Measurements from ENCODE around the gene RFX8.
"Not testable (repeated sequence)": the region's sequence is repeated elsewhere in the genome, so short reads cannot be mapped to it uniquely, and the experiment has no call there.

Gene RFX8

DNA sequence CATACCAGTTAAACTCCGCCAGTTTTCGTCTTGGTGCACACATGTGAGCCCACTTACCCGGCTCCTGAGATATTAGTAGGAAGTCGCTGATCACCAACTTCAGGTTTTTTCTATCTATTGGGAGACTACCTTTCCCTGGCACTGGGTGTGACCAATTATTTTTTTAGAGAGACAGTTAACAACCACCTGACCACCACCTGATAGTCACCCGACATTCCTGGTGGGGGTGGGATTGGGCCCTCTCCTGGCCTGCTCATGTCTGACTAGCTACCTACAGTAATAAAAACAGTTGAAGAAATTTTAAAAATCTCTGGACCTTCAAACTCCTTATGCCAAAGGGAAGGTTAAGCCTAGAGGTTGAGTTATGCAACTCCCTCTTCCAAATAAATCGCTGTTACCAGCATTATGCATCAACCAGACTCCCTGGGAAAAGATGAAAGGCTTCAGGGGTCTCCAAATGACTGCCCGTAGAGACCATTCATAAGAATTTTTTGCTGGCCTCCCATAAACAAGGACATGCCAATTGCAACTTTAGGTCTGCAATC lies 115.4 kb downstream of the RFX8 start:
- Mint-ChIP-seq H3K27me3 (peaks cover 2 to 10% of the 10 kb centered on the region in 2 donors), H3K4me3 (no peak overlapping the region), H3K9me3 (no peaks in the 10 kb centered on the region), H3K27ac (no peak overlapping the region), H3K4me1 (peaks cover 12 to 19% of the 10 kb centered on the region in 2 donors), H3K36me3 (no peaks in the 10 kb centered on the region)
- DNase-seq: no peak
- no peak for ATAC-seq (replicated peaks)

DNA sequence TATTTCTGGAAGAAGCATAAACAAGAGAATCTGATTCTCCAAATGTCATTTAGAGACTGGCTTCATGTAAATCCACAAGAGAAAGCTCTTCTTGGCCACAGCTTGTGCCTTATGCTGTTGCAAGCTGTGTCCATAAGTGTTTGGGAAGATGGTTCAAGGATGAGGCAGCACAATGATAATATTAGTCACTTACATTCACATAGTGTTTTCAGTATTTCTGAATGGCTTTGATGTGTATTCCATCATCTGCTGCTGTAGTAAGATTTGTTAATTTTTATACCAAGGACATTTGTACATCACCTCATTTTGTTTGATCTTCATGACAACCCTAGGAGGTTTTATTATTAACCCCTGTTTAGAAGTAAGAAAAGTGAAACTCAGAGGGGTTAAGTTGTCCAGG lies 117.5 kb downstream of the RFX8 start:
- ATAC-seq (replicated peaks) (no peak), DNase-seq (no peak)
- Mint-ChIP-seq H3K4me1 (peaks cover 10 to 15% of the 10 kb centered on the region in 2 donors), H3K9me3 (no peaks in the 10 kb centered on the region), H3K36me3 (no peaks in the 10 kb centered on the region), H3K4me3 (no peak overlapping the region), H3K27ac (no peak overlapping the region), H3K27me3 (peaks cover 0 to 6% of the 10 kb centered on the region in 2 donors)

DNA sequence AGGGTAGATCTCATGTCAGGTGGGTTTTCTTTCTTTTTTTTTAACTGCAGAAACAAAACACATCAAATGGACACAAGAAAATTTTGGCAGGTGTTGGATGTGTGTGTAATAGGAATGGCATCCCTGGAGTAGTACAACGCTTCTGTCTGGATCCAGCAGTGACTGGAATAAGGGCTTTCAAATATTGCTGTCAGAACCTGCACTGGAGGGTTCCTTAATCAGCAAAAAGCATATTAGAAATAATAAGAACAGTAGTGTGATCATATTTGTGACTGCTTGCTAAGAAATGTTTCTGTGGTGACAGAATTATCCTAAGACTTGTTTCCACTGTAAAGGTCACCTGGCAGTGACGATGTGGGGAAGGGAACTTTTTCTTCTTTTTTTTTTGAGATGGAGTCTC lies 118.4 kb downstream of the RFX8 start:
- DNase-seq (no peak), ATAC-seq (replicated peaks) (no peak)
- Mint-ChIP-seq H3K4me3 (no peak overlapping the region), H3K27ac (no peak overlapping the region), H3K4me1 (peaks cover 5 to 6% of the 10 kb centered on the region in 2 donors), H3K27me3 (peaks cover 0 to 6% of the 10 kb centered on the region in 2 donors), H3K36me3 (no peaks in the 10 kb centered on the region), H3K9me3 (no peaks in the 10 kb centered on the region)

DNA sequence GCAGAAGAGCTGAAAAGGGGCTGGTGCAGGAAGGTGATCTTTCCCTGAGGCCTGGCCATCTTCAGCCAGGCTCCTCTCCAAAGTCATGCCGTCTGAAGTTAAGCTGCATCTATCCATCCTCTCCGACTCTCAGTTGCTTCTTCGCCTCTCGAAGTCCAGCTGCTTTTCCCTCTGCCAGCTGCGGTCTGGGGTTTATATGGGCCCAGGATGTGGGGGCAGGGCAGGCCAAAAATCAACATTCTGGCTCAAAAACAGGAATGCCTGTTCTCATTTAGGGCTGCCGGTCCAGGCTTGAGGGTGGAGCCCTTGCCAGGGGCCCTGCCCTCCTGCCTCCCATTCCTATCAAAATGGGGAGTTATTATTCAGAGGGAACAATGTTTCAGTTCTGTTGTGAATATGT lies 118.9 kb downstream of the RFX8 start:
- no peak for ATAC-seq (replicated peaks)
- H3K36me3 Mint-ChIP-seq: no peaks in the 10 kb centered on the region
- H3K4me3 Mint-ChIP-seq: no peak overlapping the region
- H3K27me3 Mint-ChIP-seq: peaks cover 0 to 6% of the 10 kb centered on the region in 2 donors
- H3K4me1 Mint-ChIP-seq: peaks cover 0 to 2% of the 10 kb centered on the region in 2 donors
- DNase-seq: no peak
- no peak overlapping the region for H3K27ac Mint-ChIP-seq
- H3K9me3 Mint-ChIP-seq: no peaks in the 10 kb centered on the region

DNA sequence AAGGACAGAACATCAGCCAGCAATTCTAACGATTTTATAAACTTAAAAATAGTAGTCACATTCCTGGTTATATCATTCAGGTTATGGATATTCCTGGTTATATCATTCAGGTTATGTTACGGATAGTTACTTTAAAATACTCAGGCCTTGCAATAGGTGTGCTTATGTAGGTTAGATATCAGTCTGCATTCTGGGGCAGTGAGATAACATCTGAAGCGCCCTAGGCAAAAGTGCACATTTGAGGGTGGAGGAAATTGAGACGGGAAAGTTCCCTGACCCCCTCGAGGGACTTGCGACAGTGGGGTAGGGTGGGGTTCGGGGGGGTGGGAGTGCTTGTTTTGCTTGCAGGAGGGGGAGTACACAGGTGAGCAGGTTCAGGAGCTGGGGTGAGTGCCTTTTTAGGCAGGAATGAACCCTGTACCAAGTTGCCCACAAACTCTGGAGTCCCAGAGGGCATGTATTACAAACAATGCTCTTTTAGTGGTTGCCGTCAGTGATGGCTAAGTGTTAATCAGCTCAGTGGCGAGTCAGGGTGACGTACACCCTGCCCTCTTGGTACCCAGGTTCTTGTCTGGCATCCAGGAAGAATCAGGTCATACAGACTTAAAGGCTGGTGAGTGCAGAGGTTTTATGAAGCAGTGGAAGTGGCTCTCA lies 119.4 kb downstream of the RFX8 start:
- Mint-ChIP-seq H3K4me3 (no peak overlapping the region), H3K36me3 (no peaks in the 10 kb centered on the region), H3K4me1 (no peaks in the 10 kb centered on the region), H3K9me3 (no peaks in the 10 kb centered on the region), H3K27ac (no peak overlapping the region), H3K27me3 (peaks cover 0 to 6% of the 10 kb centered on the region in 2 donors)
- DNase-seq (no peak), ATAC-seq (replicated peaks) (no peak)

DNA sequence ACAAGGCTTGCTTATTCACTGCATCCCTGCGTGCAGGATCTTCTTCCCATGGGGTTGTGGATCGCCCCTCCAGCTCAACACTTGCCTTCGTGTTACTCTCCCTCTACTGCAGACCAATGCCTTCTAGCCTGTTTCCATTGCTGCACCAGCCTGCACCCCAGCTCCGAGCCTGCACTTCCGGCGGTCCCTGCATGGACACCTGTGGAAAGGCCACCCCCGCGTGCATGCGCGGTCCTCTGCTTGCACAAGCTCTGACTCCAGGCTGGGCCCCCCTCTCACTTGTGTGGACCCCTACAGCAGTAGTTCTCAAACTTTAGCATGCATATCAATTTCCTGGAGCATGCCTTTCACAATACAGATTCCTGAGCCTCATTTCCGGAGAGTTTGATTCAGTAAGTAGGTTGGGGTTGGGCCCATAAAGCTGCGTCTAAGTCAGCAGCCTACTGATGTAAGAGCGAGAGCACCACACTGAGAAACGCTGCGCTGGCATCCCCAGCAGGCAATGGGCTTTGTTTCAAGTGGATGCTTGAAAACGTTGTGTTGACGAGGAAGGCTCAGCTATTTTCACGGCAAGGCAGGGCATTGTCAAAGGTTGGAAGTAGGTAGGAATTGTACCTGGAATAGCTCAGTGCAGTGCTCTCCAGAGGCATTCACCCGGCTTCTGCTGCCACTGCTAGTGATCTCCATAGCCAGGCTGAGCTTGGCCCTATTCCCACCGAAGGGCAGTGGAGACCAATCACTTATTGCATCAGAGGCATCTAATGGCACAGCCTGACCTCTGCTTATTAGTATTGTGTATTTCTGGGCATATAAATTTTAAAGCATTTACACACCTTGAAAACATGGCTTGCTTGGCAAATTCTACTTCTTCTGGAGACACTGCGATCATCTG lies 120.2 kb downstream of the RFX8 start:
- no peak overlapping the region for H3K27ac Mint-ChIP-seq
- ATAC-seq (replicated peaks) (no peak), DNase-seq (no peak)
- H3K4me1 Mint-ChIP-seq: peaks cover 0 to 2% of the 10 kb centered on the region in 2 donors
- H3K27me3 Mint-ChIP-seq: peaks cover 0 to 6% of the 10 kb centered on the region in 2 donors
- H3K4me3 Mint-ChIP-seq: no peak overlapping the region
- H3K9me3 Mint-ChIP-seq: no peaks in the 10 kb centered on the region
- H3K36me3 Mint-ChIP-seq: no peaks in the 10 kb centered on the region

DNA sequence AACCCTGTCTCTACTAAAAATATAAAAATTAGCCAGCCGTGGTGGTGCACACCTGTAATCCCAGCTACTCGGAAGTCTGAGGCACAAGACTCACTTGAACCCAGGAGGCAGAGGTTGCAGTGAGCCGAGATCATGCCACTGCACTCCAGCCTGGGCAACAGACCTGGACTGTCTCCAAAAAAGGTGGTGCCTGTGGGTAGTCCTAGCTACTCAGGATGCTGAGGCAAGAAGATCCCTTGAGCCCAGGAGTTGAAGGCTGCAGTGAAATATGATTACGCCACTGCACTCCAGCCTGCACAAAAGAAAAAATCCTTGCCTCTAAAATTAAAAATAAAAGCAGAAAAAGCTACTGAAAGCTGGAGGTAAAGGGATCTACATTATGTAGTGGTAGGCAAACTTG lies 122.3 kb downstream of the RFX8 start:
- DNase-seq; H3K9me3 Mint-ChIP-seq; H3K4me3 Mint-ChIP-seq; ATAC-seq (replicated peaks); H3K27ac Mint-ChIP-seq; H3K4me1 Mint-ChIP-seq; H3K36me3 Mint-ChIP-seq; H3K27me3 Mint-ChIP-seq: not testable (repeated sequence)

DNA sequence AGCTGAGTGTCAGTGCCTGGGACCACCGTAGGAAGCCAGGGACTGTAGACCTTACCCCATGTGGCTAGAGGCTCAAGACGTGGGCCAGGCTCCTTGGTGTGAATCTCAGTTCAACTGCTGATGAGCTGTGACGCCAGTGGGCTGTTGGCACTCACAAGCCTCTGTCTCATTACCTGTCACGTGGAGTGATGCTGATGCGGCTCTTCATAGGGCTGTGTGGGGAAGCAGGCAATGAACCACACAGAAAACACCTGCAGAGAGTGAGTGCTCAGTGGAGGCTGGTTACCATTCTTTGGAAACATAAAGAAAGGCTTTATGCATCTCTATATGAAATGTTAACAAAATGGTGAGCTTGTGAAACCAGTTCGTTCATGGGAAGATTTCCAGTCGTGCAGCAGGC lies 123.7 kb downstream of the RFX8 start:
- no peaks in the 10 kb centered on the region for H3K9me3 Mint-ChIP-seq
- no peak for ATAC-seq (replicated peaks)
- peaks cover 0 to 2% of the 10 kb centered on the region in 2 donors for H3K4me1 Mint-ChIP-seq

DNA sequence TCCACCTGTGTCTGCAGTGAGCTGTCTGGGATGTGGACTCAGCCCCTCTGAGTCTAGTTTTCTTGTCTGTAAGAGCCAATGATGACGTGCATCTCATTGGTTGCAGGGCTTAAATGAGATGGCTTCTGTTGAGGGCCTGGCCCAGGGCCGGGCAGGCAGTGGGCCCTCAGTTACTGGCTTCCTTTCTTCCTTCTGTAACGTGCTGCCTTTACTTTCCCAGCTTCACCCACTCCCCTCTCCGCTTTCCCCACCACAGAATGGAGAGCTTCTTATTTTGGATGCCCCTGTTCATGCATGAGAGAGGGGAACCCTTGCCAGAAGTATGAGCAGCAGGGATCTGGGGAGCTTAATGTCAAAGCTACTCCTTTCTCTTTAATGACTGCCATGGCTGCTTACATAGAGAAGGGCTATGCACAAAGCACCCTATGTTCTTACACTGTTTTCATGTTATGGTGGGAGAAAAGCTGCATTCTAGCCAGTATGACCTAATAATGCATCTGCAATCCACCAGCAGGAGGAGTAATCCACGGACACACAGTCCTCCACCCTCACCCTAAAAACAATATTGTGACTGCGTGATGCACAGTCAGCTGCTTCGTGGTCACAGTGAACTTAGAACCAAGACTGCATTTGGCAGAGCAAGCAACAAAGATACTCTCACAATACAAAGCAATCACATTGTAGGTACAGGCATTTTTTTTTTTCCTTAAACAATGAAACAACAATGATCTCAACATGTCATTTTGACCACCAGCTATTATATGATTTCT lies 124.8 kb downstream of the RFX8 start:
- Mint-ChIP-seq H3K27ac (no peak overlapping the region), H3K4me1 (peaks cover 0 to 2% of the 10 kb centered on the region in 2 donors), H3K36me3 (no peaks in the 10 kb centered on the region), H3K27me3 (peaks cover 0 to 6% of the 10 kb centered on the region in 2 donors), H3K4me3 (no peak overlapping the region), H3K9me3 (no peaks in the 10 kb centered on the region)
- ATAC-seq (replicated peaks): no peak
- no peak for DNase-seq

More for the DNA sequence above, 123.7 kb downstream of the RFX8 start:
- H3K4me3 Mint-ChIP-seq: no peak overlapping the region
- H3K27me3 Mint-ChIP-seq: peaks cover 0 to 6% of the 10 kb centered on the region in 2 donors
- no peak for DNase-seq
- H3K36me3 Mint-ChIP-seq: no peaks in the 10 kb centered on the region
- no peak overlapping the region for H3K27ac Mint-ChIP-seq

DNA sequence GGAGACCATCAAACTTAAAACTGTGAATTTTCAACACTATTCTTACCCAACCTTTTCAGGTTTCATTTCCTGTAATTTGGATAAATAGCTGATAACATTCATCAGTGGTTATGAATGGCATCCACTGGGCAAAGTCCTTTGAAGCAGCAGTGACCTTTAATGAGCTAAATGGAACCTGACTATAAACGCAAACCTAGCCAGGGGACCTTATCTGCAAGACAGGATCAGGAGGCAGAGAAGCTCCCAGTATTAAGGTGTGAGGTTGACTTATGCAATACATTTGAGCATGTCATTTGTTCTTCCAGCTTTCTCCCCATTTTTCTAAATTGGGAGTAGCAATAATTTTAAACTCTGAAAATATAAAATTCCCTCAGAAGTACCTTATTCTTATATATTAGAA lies 126.0 kb downstream of the RFX8 start:
- Mint-ChIP-seq H3K27me3 (peaks cover 0 to 5% of the 10 kb centered on the region in 2 donors), H3K9me3 (no peaks in the 10 kb centered on the region), H3K27ac (no peak overlapping the region), H3K36me3 (no peaks in the 10 kb centered on the region), H3K4me3 (no peak overlapping the region), H3K4me1 (peaks cover 0 to 2% of the 10 kb centered on the region in 2 donors)
- DNase-seq (no peak), ATAC-seq (replicated peaks) (no peak)
